Esophagus muscularis mucosa (tissue), 4 donors: ENCODE results near the gene GRID1. TPM values are rescaled to one million over a fixed set of nuclear protein-coding genes. Genes with fewer than 3 reads are reported as not detected.

Source experiments
- DNase-seq: peaks from one replicate; pipeline ENCODE4 v3.0.0-alpha.2; 2017; ENCODE audit errors: extremely low spot score
- H3K27ac ChIP-seq, 4 donors: fragments of 200-600 bp; sonication (generic); replicated peaks in 1 of 4; 1 replicate in 3 of 4; 2 replicates in 1 of 4; pipeline ENCODE4 v1.5.1; 2016 to 2019; ENCODE audit warnings: mild to moderate bottlenecking in 1 of 4
- H3K27me3 ChIP-seq, 4 donors: fragments of 200-600 bp; sonication (generic); one replicate each; pipeline versions ENCODE4 v1.5.1 to v1.6.0; 2016 to 2019
- H3K36me3 ChIP-seq, 4 donors: fragments of 200-600 bp; sonication (generic); one replicate each; pipeline ENCODE4 v1.5.1; 2016 to 2019
- H3K4me1 ChIP-seq, 4 donors: fragments of 200-600 bp; sonication (generic); one replicate each; pipeline ENCODE4 v1.5.1; 2016 to 2019
- H3K4me3 ChIP-seq, 4 donors: fragments of 200-600 bp; sonication (generic); 1 replicate in 2 of 4; 2 replicates in 2 of 4; pipeline ENCODE4 v1.5.1; 2016 to 2019; ENCODE audit warnings: mild to moderate bottlenecking in 4 of 4, moderate library complexity in 1 of 4
- H3K9me3 ChIP-seq, 4 donors: fragments of 200-600 bp; sonication (generic); 1 replicate in 3 of 4; 2 replicates in 1 of 4; pipeline ENCODE4 v1.5.1; 2016 to 2019
- CTCF ChIP-seq, 3 experiments: fragments of 200-600 bp in 2 of 3; fragments of 450-650 bp in 1 of 3; sonication (generic) in 2 of 3; IDR thresholded peaks; one replicate each; pipeline ENCODE4 v1.5.1; 2017 to 2019; ENCODE audit warnings: antibody characterized with exemption in 3 of 3, mild to moderate bottlenecking in 2 of 3, moderate library complexity in 1 of 3
- EP300 ChIP-seq: sonication (generic); formaldehyde crosslinking; IDR thresholded peaks from one replicate; pipeline ENCODE4 v1.6.1; 2017; ENCODE audit warnings: antibody characterized with exemption
- POLR2A ChIP-seq: fragments of 450-650 bp; IDR thresholded peaks from one replicate; pipeline ENCODE4 v1.6.1; 2017; ENCODE audit warnings: antibody characterized with exemption, moderate library complexity, mild to moderate bottlenecking, low read depth
- POLR2AphosphoS5 ChIP-seq, 2 donors: sonication (generic); formaldehyde crosslinking; IDR thresholded peaks; one replicate each; pipeline ENCODE4 v1.6.1; 2017; ENCODE audit warnings: antibody characterized with exemption in 2 of 2
- WGBS: methylation state at CpG from one replicate; pipeline ENCODE4 v1.1.5; 2018; 5-methylcytosine and 5-hydroxymethylcytosine counted together
- intact Hi-C: fragments of 100-400 bp; cut with DNase I; formaldehyde crosslinking; loops from one replicate; pipeline ENCODE4 v1.15.1; 2023
- total RNA-seq, 4 donors: library from RNA; depleted of rRNA; stranded (reverse); fragments of >200 nt; gene quantifications; one replicate each; pipeline versions ENCODE4 v1.1.0 to v1.2.1, GENCODE V29; 2016

Gene GRID1
- total RNA-seq, 4 donors from 2014 or later, result under 0.01 to 1.3 (median 1.1) TPM

- TF ChIP-seq POLR2A (no peak), CTCF (IDR thresholded peaks at IDR 0.05) (no peak), POLR2AphosphoS5 (IDR thresholded peaks at IDR 0.05) (no peak), EP300 (no peak)
- Histone ChIP-seq H3K9me3 (no peaks in the 10 kb centered on the region), H3K27me3 (peaks cover 0 to 11% (median 0%) of the 10 kb centered on the region in 4 donors), H3K4me3 (no peak overlapping the region), H3K4me1 (no peaks in the 10 kb centered on the region), H3K27ac (no peak overlapping the region), H3K36me3 (no peaks in the 10 kb centered on the region)
- WGBS, result 67% methylated on average over 5 of the region's 6 CpGs
- no peak for DNase-seq
- intact Hi-C loops, result no loop called here
These were observed 300.8 kb downstream of the GRID1 start for GRCh38 chr10:86065711-86066251.

GRCh38 chr10:86064931-86065662, 301.5 kb downstream of the GRID1 start:
- no peak for DNase-seq
- H3K4me1 ChIP-seq, result no peaks in the 10 kb centered on the region

GRCh38 chr10:86064219-86064618, 302.4 kb downstream of the GRID1 start:
- H3K27ac ChIP-seq, result no peak overlapping the region

More at GRCh38 chr10:86064931-86065662, 301.5 kb downstream of the GRID1 start:
- intact Hi-C loops, result no loop called here
- Histone ChIP-seq H3K27ac (no peak overlapping the region), H3K4me3 (no peak overlapping the region), H3K36me3 (no peaks in the 10 kb centered on the region), H3K27me3 (peaks cover 0 to 11% (median 0%) of the 10 kb centered on the region in 4 donors), H3K9me3 (no peaks in the 10 kb centered on the region)
- 89% methylated on average over 5 of the region's 5 CpGs for WGBS
- TF ChIP-seq CTCF (IDR thresholded peaks at IDR 0.05) (no peak), POLR2AphosphoS5 (IDR thresholded peaks at IDR 0.05) (no peak), POLR2A (no peak), EP300 (no peak)

GRCh38 chr10:86063341-86063740, 303.3 kb downstream of the GRID1 start:
- no peak for DNase-seq
- Histone ChIP-seq H3K36me3 (no peaks in the 10 kb centered on the region), H3K9me3 (no peaks in the 10 kb centered on the region), H3K4me1 (no peaks in the 10 kb centered on the region), H3K27ac (no peak overlapping the region), H3K27me3 (peaks cover 0 to 6% (median 0%) of the 10 kb centered on the region in 4 donors), H3K4me3 (no peak overlapping the region)
- intact Hi-C loops, result no loop called here
- no peak for TF ChIP-seq POLR2A
- TF ChIP-seq CTCF (IDR thresholded peaks at IDR 0.05), result no peak
- TF ChIP-seq EP300, result no peak
- TF ChIP-seq POLR2AphosphoS5 (IDR thresholded peaks at IDR 0.05), result no peak
- WGBS, result 63% methylated on average over 1 of the region's 1 CpG

More at GRCh38 chr10:86064219-86064618, 302.4 kb downstream of the GRID1 start:
- H3K27me3 ChIP-seq, result peaks cover 0 to 6% (median 0%) of the 10 kb centered on the region in 4 donors
- H3K36me3 ChIP-seq, result no peaks in the 10 kb centered on the region
- no peaks in the 10 kb centered on the region for H3K9me3 ChIP-seq
- no peak for TF ChIP-seq EP300
- no peak for TF ChIP-seq CTCF (IDR thresholded peaks at IDR 0.05)
- TF ChIP-seq POLR2AphosphoS5 (IDR thresholded peaks at IDR 0.05), result no peak
- no peak for TF ChIP-seq POLR2A
- no peaks in the 10 kb centered on the region for H3K4me1 ChIP-seq
- DNase-seq, result no peak
- 41% methylated on average over 3 of the region's 3 CpGs for WGBS
- intact Hi-C loops, result no loop called here
- H3K4me3 ChIP-seq, result no peak overlapping the region
